ENCODE results near the gene TAS1R3.

- TF ChIP-seq, protein P1, sequence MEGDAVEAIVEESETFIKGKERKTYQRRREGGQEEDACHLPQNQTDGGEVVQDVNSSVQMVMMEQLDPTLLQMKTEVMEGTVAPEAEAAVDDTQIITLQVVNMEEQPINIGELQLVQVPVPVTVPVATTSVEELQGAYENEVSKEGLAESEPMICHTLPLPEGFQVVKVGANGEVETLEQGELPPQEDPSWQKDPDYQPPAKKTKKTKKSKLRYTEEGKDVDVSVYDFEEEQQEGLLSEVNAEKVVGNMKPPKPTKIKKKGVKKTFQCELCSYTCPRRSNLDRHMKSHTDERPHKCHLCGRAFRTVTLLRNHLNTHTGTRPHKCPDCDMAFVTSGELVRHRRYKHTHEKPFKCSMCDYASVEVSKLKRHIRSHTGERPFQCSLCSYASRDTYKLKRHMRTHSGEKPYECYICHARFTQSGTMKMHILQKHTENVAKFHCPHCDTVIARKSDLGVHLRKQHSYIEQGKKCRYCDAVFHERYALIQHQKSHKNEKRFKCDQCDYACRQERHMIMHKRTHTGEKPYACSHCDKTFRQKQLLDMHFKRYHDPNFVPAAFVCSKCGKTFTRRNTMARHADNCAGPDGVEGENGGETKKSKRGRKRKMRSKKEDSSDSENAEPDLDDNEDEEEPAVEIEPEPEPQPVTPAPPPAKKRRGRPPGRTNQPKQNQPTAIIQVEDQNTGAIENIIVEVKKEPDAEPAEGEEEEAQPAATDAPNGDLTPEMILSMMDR (IDR thresholded peaks at IDR 0.05; ENCODE audit: low read depth, low read length, missing input control) = no peak
- TF ChIP-seq, protein P2, sequence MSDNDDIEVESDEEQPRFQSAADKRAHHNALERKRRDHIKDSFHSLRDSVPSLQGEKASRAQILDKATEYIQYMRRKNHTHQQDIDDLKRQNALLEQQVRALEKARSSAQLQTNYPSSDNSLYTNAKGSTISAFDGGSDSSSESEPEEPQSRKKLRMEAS (IDR thresholded peaks at IDR 0.05) = no peak
- TF ChIP-seq YY1 (IDR thresholded peaks at IDR 0.05) (no peak), SP1 (IDR thresholded peaks at IDR 0.05) (no peak), REST (IDR thresholded peaks at IDR 0.05) (no peak), FOXA2 (IDR thresholded peaks at IDR 0.05) (no peak), GABPA (IDR thresholded peaks at IDR 0.05 in 1 of 2, conservative IDR thresholded peaks at IDR 0.05 in 1 of 2) (no peak), RXRA (IDR thresholded peaks at IDR 0.05) (no peak), TAF1 (conservative IDR thresholded peaks at IDR 0.05) (no peak), HNF4G (IDR thresholded peaks at IDR 0.05) (no peak), EGR1 (IDR thresholded peaks at IDR 0.05; ENCODE audit: low read depth in 2 of 2) (no peak), RAD21 (IDR thresholded peaks at IDR 0.05) (no peak)
- TF ChIP-seq, protein P3, sequence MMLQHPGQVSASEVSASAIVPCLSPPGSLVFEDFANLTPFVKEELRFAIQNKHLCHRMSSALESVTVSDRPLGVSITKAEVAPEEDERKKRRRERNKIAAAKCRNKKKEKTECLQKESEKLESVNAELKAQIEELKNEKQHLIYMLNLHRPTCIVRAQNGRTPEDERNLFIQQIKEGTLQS (IDR thresholded peaks at IDR 0.05) = no peak
- TF ChIP-seq, protein P4, sequence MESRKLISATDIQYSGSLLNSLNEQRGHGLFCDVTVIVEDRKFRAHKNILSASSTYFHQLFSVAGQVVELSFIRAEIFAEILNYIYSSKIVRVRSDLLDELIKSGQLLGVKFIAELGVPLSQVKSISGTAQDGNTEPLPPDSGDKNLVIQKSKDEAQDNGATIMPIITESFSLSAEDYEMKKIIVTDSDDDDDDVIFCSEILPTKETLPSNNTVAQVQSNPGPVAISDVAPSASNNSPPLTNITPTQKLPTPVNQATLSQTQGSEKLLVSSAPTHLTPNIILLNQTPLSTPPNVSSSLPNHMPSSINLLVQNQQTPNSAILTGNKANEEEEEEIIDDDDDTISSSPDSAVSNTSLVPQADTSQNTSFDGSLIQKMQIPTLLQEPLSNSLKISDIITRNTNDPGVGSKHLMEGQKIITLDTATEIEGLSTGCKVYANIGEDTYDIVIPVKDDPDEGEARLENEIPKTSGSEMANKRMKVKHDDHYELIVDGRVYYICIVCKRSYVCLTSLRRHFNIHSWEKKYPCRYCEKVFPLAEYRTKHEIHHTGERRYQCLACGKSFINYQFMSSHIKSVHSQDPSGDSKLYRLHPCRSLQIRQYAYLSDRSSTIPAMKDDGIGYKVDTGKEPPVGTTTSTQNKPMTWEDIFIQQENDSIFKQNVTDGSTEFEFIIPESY (IDR thresholded peaks at IDR 0.05) = no peak
Measured at GRCh38 chr1:1355416-1355815, 24.3 kb downstream of the TAS1R3 start.

Measured in liver (tissue), 3 donors.